ENCODE results near the gene C16orf92. TPM values are rescaled to one million over a fixed set of nuclear protein-coding genes. Genes with fewer than 3 reads are reported as not detected.
A peak's percentile ranks its signal among the peaks of the same experiment; 100 is the strongest.

C16orf92 gene
- total RNA-seq, 3 donors from 2014 or later = not detected

DNA sequence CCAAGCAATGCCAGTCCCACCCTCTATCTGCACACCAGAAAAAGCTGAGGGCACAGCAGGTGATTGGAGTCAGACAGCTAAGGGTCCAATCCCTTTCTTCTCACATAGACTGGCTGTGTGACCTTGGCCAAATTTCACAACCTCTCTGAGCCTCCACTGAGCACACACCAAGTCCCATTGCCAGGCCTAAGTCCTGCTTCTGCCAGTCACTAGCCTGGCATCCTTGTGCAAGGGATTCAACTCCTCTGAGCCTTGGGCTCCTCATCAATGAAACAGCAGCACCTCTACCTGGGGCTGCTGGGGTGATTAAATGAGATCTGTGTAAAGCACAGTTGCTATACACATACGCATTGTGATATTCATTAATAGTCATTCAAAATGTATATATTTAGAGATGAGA lies 23.6 kb downstream of the C16orf92 start:
- H3K27ac ChIP-seq = no peak overlapping the region
- TF ChIP-seq POLR2AphosphoS5 (IDR thresholded peaks at IDR 0.05) (no peak), POLR2A (IDR thresholded peaks at IDR 0.05) (no peak)
- TF ChIP-seq, protein P1, sequence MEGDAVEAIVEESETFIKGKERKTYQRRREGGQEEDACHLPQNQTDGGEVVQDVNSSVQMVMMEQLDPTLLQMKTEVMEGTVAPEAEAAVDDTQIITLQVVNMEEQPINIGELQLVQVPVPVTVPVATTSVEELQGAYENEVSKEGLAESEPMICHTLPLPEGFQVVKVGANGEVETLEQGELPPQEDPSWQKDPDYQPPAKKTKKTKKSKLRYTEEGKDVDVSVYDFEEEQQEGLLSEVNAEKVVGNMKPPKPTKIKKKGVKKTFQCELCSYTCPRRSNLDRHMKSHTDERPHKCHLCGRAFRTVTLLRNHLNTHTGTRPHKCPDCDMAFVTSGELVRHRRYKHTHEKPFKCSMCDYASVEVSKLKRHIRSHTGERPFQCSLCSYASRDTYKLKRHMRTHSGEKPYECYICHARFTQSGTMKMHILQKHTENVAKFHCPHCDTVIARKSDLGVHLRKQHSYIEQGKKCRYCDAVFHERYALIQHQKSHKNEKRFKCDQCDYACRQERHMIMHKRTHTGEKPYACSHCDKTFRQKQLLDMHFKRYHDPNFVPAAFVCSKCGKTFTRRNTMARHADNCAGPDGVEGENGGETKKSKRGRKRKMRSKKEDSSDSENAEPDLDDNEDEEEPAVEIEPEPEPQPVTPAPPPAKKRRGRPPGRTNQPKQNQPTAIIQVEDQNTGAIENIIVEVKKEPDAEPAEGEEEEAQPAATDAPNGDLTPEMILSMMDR (IDR thresholded peaks at IDR 0.05) = no peak
- H3K4me3 ChIP-seq = no peak overlapping the region
- H3K4me1 ChIP-seq = no peaks in the 10 kb centered on the region
- intact Hi-C loops (cut with DNase I; ENCODE audit: low total_unique reads) = no loop called here
- no peak for DNase-seq (ENCODE audit: low spot score in 2 of 2)
- no peaks in the 10 kb centered on the region for H3K27me3 ChIP-seq
- H3K9me3 ChIP-seq = no peaks in the 10 kb centered on the region
- no peaks in the 10 kb centered on the region for H3K36me3 ChIP-seq

DNA sequence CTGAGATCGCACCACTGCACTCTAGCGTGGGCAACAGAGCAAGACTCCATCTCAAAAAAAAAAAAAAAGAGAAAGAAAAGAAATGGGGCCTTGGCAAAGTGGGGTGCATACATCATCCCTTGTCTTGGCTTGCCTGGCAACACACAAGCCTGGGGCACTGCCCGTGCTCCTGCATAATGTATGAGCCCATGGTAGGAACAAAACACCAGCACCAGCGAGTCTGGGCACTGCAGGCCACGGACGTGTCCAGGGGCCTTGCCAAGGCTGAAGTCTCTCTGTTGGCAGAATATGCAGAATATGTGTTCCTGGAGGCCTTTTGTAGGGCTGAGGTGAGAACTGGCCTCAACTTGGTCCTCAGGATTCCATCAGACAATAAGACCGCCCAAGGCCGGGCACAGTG lies 26.9 kb downstream of the C16orf92 start:
- Histone ChIP-seq H3K36me3 (no peaks in the 10 kb centered on the region), H3K9me3 (no peaks in the 10 kb centered on the region), H3K4me1 (no peaks in the 10 kb centered on the region), H3K27ac (no peak overlapping the region), H3K4me3 (no peak overlapping the region), H3K27me3 (no peaks in the 10 kb centered on the region)
- intact Hi-C loops (cut with DNase I; ENCODE audit: low total_unique reads) = no loop called here
- no peak for DNase-seq (ENCODE audit: low spot score in 2 of 2)
- TF ChIP-seq POLR2AphosphoS5 (IDR thresholded peaks at IDR 0.05) (no peak), POLR2A (IDR thresholded peaks at IDR 0.05) (no peak)
- TF ChIP-seq, protein P1 (IDR thresholded peaks at IDR 0.05) = no peak

DNA sequence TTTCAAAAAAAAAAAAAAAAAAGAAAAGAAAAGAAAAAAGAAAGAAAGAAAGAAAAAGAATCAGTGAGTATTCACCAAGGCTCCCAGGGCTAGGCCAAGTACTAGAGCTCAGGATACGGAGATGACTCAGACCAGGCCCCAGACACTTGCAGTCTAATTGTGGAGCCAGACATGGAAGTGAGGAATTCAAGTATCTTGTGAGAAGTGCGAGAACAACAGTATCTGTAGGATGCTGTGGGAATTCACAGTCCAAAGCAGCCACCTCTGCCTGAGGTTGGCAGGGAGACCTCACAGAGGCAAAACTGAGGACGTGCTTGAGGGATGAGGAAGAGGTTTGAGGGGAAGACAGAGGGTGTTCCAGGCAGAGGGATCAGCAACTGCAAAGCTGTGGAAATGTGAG lies 28.5 kb downstream of the C16orf92 start:
- Histone ChIP-seq H3K27me3 (no peaks in the 10 kb centered on the region), H3K27ac (no peak overlapping the region), H3K9me3 (no peaks in the 10 kb centered on the region), H3K36me3 (no peaks in the 10 kb centered on the region), H3K4me3 (no peak overlapping the region), H3K4me1 (no peaks in the 10 kb centered on the region)
- DNase-seq (ENCODE audit: low spot score in 2 of 2) = no peak
- intact Hi-C loops (cut with DNase I; ENCODE audit: low total_unique reads) = no loop called here
- no peak for TF ChIP-seq POLR2AphosphoS5 (IDR thresholded peaks at IDR 0.05)
- no peak for TF ChIP-seq POLR2A (IDR thresholded peaks at IDR 0.05)
- TF ChIP-seq, protein P1 (IDR thresholded peaks at IDR 0.05) = no peak

DNA sequence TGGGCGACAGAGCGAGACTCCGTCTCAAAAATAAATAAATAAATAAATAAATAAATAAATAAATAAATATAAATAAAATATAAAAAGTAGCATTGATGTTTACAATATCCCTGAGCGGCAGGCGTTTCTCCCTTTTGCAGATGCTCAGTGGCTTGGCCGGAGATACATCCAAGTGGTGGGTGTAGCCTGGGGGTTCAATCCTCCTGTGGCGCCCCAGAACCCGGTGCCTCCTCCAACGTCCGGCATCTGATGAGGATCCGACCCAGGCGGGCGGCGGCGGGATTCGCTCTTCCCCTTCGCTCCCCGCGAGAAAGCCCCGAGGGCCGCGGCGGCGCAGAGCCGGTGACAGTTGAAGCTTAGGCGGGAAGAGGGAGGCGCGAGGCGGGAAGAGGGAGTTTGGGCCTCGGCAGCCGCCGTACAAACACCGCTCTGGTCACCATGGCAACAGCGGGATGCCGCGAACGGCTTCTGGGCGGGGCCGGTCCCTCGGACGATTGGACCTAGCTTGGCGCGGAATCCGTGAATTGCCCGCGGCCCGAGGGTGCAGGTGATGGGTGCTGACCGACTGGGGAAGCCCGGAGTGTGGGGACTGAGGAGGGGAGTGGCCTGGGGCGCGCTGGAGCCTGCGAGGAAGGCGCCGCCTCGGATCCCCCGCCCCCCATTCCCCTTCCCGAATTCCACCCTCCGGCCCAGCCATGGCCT lies 29.8 kb downstream of the C16orf92 start:
- Histone ChIP-seq H3K9me3 (no peaks in the 10 kb centered on the region), H3K36me3 (no peaks in the 10 kb centered on the region), H3K4me1 (no peaks in the 10 kb centered on the region), H3K27ac (peak overlapping the region; percentile 45 to 64), H3K27me3 (no peaks in the 10 kb centered on the region), H3K4me3 (peak overlapping the region; percentile 66 to 78 (median 68))
- TF ChIP-seq, protein P1 (IDR thresholded peaks at IDR 0.05) = no peak
- no peak for TF ChIP-seq POLR2A (IDR thresholded peaks at IDR 0.05)
- TF ChIP-seq POLR2AphosphoS5 (IDR thresholded peaks at IDR 0.05) = peak; percentile 84 to 89 (median 85)
- DNase-seq (ENCODE audit: low spot score in 2 of 2) = peak; percentile 84 to 97
- intact Hi-C loops (cut with DNase I; ENCODE audit: low total_unique reads) = no loop called here

DNA sequence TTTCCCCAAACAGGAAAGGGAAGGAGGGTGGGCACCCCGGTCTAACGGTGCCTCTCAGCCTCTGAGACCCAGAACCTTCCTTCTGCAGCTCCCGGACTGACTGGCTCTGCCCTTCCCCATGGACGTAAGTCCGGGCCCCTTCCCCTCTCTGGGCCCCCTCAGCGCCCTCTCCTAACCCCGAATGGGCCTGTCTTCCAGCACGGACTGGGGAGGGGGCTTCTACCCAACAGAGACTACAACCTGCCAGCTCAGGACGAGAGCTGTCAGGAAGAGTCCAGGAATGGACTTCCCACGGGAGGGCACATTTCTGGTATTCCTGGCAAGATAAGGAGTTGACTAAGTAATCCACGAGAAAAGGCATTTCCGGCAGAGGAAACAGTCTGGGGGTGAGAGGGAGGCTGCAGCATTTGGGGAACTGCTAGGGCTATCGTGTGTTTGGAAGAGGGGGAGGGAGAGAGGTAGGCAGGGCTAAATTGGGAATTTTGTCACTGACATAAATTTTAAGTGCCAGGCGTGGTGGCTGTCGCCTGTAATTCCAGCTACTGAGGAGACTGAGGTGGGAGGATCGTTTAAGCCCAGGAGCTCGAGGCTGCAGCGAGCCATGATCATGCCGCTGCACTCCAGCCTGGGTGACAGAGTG lies 30.5 kb downstream of the C16orf92 start:
- Histone ChIP-seq H3K4me1 (no peaks in the 10 kb centered on the region), H3K4me3 (peak overlapping the region; percentile 66 to 78 (median 68)), H3K27me3 (no peaks in the 10 kb centered on the region), H3K36me3 (no peaks in the 10 kb centered on the region), H3K9me3 (no peaks in the 10 kb centered on the region), H3K27ac (peak overlapping the region; percentile 45 to 64)
- TF ChIP-seq POLR2AphosphoS5 (IDR thresholded peaks at IDR 0.05) (no peak), POLR2A (IDR thresholded peaks at IDR 0.05) (no peak)
- TF ChIP-seq, protein P1 (IDR thresholded peaks at IDR 0.05) = no peak
- DNase-seq (ENCODE audit: low spot score in 2 of 2) = no peak
- intact Hi-C loops (cut with DNase I; ENCODE audit: low total_unique reads) = no loop called here
